HG03175 (cell line): ENCODE data around the gene TAF11L12.
"Not testable (repeated sequence)": the region's sequence is repeated elsewhere in the genome, so short reads cannot be mapped to it uniquely, and the experiment has no call there.

ENCODE experiments used
- ATAC-seq: cut with Tn5 transposase; IDR thresholded peaks from one replicate; pipeline ENCODE4 v1.9.1; 2021; ENCODE audit warnings: mild to moderate bottlenecking, moderate library complexity; ENCODE audit not compliant: unreplicated experiment

TAF11L12 gene

DNA sequence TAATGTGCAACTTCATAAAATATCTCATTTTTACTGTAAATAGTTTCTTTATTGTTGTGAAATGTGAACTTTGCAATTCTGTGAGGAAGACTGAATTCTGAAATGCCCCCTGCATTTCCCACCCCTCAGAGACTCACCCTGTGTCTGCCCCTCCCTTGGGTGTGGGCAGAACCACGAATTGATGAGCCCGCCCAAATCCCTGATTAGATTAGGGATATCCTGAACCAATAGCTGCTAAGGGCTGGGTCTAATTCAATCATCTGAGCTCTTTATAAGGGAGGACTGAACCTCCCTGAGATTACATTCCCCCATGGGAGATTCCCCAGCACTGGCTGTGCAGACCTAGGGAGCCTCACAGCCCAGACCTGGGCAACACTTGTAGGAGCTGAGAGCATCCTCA is at the start of gene TAF11L12:
TAF11L12 (plus strand) TSS at position 301 of the 400 bp plus-strand sequence.
- not testable (repeated sequence) for ATAC-seq

DNA sequence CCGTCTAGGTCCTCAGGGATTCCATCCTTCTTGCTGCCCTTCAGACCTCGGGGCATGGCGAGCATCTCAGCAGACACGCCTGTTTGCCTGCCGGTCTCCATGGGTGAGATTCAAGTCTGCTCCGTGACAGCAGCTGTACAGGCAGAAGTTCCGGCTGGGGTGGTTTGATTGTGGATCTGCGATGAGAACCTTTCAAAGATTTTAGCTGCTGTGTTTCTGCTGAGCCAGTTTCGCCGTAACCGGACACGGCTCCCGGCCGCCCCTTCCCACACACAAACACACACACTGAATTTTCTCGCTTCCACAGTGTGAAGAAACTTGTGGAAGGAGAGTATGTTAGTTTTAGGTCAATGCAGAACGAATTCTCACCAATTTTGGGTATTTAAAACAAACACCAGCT is 24.5 kb upstream of the TAF11L12 start, which contains the start of gene TAF11L7:
TAF11L7 (minus strand) TSS at position 101 of the 400 bp plus-strand sequence.
- not testable (repeated sequence) for ATAC-seq

DNA sequence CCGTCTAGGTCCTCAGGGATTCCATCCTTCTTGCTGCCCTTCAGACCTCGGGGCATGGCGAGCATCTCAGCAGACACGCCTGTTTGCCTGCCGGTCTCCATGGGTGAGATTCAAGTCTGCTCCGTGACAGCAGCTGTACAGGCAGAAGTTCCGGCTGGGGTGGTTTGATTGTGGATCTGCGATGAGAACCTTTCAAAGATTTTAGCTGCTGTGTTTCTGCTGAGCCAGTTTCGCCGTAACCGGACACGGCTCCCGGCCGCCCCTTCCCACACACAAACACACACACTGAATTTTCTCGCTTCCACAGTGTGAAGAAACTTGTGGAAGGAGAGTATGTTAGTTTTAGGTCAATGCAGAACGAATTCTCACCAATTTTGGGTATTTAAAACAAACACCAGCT is 19.3 kb upstream of the TAF11L12 start, which contains the start of gene TAF11L8:
TAF11L8 (minus strand) TSS at position 101 of the 400 bp plus-strand sequence.
- not testable (repeated sequence) for ATAC-seq

DNA sequence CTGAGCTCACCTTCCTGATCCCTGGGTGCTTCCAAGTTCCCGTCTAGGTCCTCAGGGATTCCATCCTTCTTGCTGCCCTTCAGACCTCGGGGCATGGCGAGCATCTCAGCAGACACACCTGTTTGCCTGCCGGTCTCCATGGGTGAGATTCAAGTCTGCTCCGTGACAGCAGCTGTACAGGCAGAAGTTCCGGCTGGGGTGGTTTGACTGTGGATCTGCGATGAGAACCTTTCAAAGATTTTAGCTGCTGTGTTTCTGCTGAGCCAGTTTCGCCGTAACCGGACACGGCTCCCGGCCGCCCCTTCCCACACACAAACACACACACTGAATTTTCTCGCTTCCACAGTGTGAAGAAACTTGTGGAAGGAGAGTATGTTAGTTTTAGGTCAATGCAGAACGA is 15.9 kb upstream of the TAF11L12 start, which contains the start of gene TAF11L9:
TAF11L9 (minus strand) TSS at position 140 of the 400 bp plus-strand sequence.
- not testable (repeated sequence) for ATAC-seq

DNA sequence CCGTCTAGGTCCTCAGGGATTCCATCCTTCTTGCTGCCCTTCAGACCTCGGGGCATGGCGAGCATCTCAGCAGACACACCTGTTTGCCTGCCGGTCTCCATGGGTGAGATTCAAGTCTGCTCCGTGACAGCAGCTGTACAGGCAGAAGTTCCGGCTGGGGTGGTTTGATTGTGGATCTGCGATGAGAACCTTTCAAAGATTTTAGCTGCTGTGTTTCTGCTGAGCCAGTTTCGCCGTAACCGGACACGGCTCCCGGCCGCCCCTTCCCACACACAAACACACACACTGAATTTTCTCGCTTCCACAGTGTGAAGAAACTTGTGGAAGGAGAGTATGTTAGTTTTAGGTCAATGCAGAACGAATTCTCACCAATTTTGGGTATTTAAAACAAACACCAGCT is 12.5 kb upstream of the TAF11L12 start, which contains the start of gene TAF11L10:
TAF11L10 (minus strand) TSS at position 101 of the 400 bp plus-strand sequence.
- not testable (repeated sequence) for ATAC-seq

DNA sequence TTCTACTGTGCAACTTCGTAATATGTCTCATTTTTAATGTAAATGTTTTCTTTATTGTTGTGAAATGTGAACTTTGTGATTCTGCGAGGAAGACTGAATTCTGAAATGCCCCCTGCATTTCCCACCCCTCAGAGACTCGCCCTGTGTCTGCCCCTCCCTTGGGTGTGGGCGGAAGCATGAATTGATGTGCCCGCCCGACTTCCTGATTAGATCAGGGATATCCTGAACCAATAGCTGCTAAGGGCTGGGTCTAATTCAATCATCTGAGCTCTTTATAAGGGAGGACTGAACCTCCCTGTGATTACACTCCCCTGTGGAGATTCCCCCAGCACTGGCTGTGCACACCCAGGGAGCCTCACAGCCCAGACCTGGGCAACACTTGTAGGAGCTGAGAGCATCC is 6.3 kb upstream of the TAF11L12 start, which contains the start of gene TAF11L11:
TAF11L11 (plus strand) TSS at position 304 of the 400 bp plus-strand sequence.
- ATAC-seq = not testable (repeated sequence)

DNA sequence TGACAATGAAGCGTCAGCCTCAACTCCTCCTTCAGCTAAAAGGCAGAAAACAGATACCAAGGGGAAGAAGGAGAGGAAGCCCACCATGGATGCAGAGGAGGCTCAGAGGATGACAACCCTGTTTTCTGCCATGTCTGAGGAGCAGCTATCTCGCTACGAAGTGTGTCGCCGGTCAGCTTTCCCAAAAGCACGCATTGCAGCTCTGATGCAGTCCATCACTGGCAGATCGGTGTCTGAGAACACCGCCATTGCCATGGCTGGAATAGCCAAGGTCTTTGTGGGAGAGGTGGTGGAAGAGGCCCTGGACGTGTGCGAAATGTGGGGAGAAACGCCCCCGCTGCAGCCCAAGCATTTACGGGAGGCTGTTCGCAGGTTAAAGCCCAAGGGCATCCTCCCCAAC is 5.2 kb upstream of the TAF11L12 start:
- no peak for ATAC-seq

DNA sequence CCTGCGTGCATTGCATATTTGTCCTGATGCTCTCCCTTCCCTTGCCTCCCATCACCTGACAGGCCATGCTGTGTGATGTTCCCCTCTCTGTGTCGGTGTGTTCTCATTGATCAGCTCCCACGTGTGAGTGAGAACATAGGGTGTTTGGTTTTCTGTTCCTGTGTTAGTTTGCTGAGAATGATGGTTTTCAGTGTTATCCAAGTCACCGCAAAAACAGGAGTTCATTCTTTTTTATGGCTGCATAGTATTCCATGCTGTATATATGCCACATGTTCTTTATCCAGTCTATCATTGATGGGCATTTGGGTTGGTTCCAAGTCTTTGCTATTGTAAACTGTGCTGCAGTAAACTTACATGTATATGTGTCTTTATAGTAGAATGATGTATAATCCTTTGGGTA is 2.7 kb upstream of the TAF11L12 start:
- ATAC-seq = not testable (repeated sequence)

DNA sequence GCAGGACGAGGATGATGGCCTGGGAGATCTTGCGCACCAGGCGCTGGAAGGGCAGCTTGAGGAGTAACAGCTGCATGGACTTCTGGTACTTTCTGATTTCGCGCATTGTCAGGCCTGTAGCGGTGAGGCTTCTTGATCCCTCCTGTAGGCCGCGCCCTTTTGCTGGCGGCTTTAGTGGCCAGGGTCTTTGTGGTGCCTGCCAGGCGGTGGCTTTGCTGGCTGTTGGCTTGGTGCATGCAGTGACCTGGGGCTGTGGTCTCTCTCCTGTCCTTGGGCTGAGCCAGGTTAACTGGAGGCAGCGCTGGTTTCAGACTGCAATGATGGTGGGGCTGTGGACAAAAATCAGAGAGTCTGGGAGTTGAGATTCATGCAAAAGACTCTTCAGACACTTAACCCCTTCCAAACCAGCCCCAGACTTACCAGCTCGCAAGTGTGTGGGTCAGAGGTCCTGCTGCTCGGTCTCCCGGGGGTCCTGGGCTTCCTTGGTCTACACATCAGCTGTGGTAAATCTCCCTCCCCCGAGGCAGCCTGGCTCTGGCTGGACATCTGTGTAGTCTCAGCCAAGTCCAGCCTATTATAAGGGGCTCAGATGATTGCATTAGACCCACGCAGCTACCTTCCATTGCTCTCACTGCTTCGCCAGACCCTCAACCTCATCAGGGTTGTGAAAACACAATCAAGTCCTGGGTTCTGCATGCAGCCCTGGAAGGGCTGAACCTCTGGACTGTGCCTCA is 4.8 kb downstream of the TAF11L12 start:
- no peak for ATAC-seq

DNA sequence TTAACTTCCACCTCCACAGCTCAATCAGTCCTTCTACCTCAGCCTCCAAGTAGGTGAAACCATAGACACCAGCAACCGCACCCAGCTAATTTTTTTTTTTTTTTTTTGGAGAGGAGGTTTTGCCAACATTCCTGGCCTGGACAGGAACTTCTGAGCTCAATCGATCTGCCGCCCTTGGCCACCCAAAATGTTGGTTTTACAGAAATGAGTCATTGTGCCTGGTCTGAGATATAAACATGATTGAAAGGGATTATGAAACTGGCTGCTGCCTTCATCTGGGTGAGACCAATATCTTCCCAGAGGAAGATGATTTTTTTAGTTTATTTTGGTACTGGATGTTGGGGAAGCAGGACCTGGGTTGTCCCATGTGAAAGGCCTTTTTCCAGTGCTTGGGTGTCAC is 9.2 kb downstream of the TAF11L12 start:
- no peak for ATAC-seq

DNA sequence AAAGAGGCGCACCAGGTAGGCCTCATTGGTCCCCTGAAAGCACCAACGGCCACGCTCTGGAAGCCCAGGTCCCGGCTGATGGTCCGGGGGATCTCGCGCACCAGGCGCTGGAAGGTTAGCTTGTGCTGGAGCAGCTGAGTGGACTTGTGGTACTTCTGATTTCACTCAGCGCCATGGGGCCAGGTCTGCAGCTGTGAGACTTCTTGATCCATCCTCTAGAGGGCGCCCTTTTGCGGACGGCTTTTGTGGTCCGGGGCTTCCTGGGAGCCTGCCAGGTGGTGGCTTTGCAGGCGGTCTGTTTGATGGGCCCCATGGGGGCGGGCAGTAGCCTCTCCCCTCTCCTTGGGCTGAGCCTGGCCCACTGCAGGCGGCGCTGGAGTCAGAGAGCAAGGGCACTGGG is 10.4 kb downstream of the TAF11L12 start:
- ATAC-seq = no peak

DNA sequence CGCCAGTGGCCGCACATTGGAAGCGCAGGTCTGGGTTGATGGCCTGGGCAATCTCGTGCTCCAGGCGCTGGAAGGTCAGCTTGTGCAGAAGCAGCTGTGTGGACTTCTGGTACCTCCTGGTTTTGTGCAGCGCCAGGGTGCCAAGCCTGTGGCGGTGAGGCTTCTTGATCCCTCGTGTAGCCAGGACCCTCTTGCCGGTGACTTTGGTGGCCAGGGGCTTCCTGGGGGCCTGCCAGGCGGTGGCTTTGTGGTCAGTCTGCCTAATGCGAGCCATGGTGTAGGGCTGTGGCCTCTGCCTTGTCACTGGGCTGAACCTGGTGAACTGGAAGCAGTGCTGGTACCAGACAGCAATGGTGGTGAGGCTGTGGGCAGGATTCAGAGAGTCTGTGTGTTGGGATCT is 15.5 kb downstream of the TAF11L12 start:
- no peak for ATAC-seq

DNA sequence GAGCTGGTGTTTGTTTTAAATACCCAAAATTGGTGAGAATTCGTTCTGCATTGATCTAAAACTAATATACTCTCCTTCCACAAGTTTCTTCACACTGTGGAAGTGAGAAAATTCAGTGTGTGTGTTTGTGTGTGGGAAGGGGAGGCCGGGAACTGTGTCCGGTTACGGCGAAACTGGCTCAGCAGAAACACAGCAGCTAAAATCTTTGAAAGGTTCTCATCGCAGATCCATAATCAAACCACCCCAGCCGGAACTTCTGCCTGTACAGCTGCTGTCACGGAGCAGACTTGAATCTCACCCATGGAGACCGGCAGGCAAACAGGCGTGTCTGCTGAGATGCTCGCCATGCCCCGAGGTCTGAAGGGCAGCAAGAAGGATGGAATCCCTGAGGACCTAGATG is 21.6 kb downstream of the TAF11L12 start, which contains the start of gene TAF11L13:
TAF11L13 (plus strand) TSS at position 301 of the 400 bp plus-strand sequence.
- ATAC-seq = not testable (repeated sequence)

DNA sequence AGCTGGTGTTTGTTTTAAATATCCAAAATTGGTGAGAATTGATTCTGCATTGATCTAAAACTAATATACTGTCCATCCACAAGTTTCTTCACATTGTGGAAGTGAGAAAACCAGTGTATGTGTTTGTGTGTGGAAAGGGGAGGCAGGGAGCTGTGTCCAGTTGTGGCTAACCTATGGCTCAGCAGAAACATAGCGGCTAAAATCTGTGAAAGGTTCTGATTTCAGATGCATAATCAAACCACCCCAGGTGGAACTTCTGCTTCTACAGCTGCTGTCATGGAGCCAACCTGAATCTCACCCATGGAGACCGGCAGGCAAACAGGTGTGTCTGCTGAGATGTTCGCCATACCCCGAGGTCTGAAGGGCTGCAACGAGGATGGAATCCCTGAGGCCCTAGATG is 24.0 kb downstream of the TAF11L12 start, which contains the start of gene TAF11L14:
TAF11L14 (plus strand) TSS at position 301 of the 400 bp plus-strand sequence.
- ATAC-seq = no peak

DNA sequence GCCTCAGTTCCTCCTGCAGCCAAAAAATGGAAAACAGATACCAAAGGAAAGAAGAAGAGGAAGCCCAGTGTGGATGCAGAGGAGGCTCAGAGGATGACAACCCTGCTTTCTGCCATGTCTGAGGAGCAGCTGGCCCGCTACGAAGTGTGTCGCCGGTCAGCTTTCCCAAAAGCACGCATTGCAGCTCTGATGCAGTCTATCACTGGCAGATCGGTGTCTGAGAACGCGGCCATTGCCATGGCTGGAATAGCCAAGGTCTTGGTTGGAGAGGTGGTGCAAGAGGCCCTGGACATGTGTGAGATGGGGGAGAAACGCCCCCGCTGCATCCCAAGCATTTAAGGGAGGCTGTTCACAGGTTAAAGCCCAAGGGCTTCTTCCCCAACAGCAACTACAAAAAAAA is 39.0 kb downstream of the TAF11L12 start:
- ATAC-seq = not testable (repeated sequence)

DNA sequence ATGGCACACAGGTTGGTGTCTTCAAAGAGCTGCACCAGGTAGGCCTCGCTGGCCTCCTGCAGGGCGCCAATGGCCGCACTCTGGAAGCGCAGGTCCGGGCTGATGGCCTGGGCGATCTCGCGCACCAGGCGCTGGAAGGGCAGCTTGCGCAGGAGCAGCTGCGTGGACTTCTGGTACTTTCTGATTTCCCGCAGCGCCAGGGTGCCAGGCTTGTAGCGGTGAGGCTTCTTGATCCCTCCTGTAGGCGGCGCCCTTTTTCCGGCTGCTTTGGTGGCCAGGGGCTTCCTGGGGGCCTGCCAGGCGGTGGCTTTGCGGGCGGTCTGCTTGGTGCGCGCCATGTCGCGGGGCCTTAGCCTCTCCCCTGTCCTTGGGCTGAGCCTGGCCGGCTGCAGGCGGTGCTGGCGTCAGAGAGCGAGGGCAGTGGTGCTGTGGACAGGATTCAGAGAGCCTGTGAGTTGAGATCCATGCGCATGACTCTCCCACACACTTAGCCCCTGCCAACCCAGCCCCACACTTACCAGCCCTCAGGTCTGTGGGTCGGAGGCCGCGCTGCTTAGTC is 45.1 kb downstream of the TAF11L12 start:
- ATAC-seq = not testable (repeated sequence)

DNA sequence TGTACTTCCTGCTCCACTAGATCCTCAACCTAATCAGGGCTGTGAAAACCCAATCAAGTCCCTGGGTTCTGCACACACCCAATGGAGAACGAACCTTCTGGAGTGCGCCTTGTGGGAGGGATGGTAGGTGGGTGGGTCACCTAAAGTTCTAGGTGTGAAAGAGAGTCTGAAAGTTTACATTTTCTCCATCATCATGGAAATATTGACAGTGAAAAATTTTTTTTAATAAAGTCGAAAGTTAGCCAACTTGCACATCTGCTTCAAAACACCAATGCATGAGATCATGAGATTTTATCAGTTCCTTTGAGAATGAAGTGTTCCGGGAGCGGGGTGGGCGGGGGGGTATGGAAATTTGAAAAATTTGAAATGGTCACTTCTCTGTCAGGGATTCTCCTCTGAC is 45.7 kb downstream of the TAF11L12 start:
- ATAC-seq = no peak
